ENCODE data around the gene XDH.

GRCh38 chr2:31429040-31429439 is 14.5 kb upstream of the XDH start:
- no peak for TF ChIP-seq EZH2 (IDR thresholded peaks at IDR 0.05; ENCODE audit: insufficient read depth, poor library complexity, severe bottlenecking)
- no peak for TF ChIP-seq EZH2phosphoT487 (IDR thresholded peaks at IDR 0.05; ENCODE audit: insufficient read depth, low read depth)

All from GM23248 (cell line).